GM12891 (cell line): ENCODE data around the gene PKNOX2.

Experiments
- DNase-seq: peaks from one replicate; pipeline ENCODE4 v3.0.0; 2011; ENCODE audit warnings: low spot score; ENCODE audit not compliant: insufficient read length
- FAIRE-seq: peaks from 2 replicates; lab custom pipeline; 2011; peaks lifted over from hg19 to GRCh38; lab: Jason Lieb, UNC
- PAX5 ChIP-seq: IDR thresholded peaks from 2 replicates; pipeline ENCODE4 v1.6.1; 2011; ENCODE audit warnings: low read length, moderate library complexity, mild to moderate bottlenecking; ENCODE audit not compliant: insufficient read depth, severe bottlenecking
- POLR2A ChIP-seq: IDR thresholded peaks from 2 replicates; pipeline ENCODE4 v1.6.1; 2011; ENCODE audit warnings: low read depth, low read length, control low read depth
- POLR2AphosphoS5 ChIP-seq: IDR thresholded peaks from 2 replicates; pipeline ENCODE4 v1.6.1; 2011; ENCODE audit warnings: low read depth, low read length, control low read depth
- POU2F2 ChIP-seq: IDR thresholded peaks from 2 replicates; pipeline ENCODE4 v1.6.1; 2011; ENCODE audit warnings: low read depth, mild to moderate bottlenecking, control low read depth, low read length, moderate library complexity
- SPI1 ChIP-seq: IDR thresholded peaks from 2 replicates; pipeline ENCODE4 v1.6.1; 2011; ENCODE audit warnings: low read depth, low read length, control low read depth
- TAF1 ChIP-seq: IDR thresholded peaks from 2 replicates; pipeline ENCODE4 v1.6.1; 2011; ENCODE audit warnings: low read depth, low read length, control low read depth

PKNOX2 gene

GRCh38 chr11:125407046-125407445 is 242.5 kb downstream of the PKNOX2 start:
- DNase-seq, result no peak
- no peak for TF ChIP-seq POLR2AphosphoS5
- TF ChIP-seq PAX5, result no peak
- no peak for FAIRE-seq

- FAIRE-seq, result no peak
- no peak for TF ChIP-seq POU2F2
- TF ChIP-seq POLR2A, result no peak
- no peak for TF ChIP-seq POLR2AphosphoS5
- TF ChIP-seq PAX5, result no peak
- DNase-seq, result no peak
Observed at GRCh38 chr11:125408311-125408711, 243.8 kb downstream of the PKNOX2 start.

GRCh38 chr11:125410091-125410490 is 245.5 kb downstream of the PKNOX2 start:
- TF ChIP-seq POLR2A (no peak), PAX5 (no peak), TAF1 (no peak), POLR2AphosphoS5 (no peak), SPI1 (no peak), POU2F2 (no peak)
- FAIRE-seq, result no peak
- no peak for DNase-seq

- DNase-seq (no peak), FAIRE-seq (no peak)
- no peak for TF ChIP-seq PAX5
- no peak for TF ChIP-seq POLR2AphosphoS5
- no peak for TF ChIP-seq SPI1
- TF ChIP-seq POLR2A, result no peak
- TF ChIP-seq POU2F2, result no peak
- TF ChIP-seq TAF1, result no peak
Observed at GRCh38 chr11:125412177-125412496, 247.6 kb downstream of the PKNOX2 start.

GRCh38 chr11:125412509-125412908 is 248.0 kb downstream of the PKNOX2 start:
- no peak for FAIRE-seq

GRCh38 chr11:125413226-125413625 is 248.7 kb downstream of the PKNOX2 start:
- FAIRE-seq (no peak), DNase-seq (no peak)
- TF ChIP-seq POU2F2, result no peak
- no peak for TF ChIP-seq POLR2AphosphoS5
- TF ChIP-seq TAF1, result no peak
- TF ChIP-seq PAX5, result no peak
- no peak for TF ChIP-seq POLR2A
- TF ChIP-seq SPI1, result no peak

More at GRCh38 chr11:125412509-125412908, 248.0 kb downstream of the PKNOX2 start:
- TF ChIP-seq POU2F2 (no peak), POLR2AphosphoS5 (no peak), TAF1 (no peak)
- DNase-seq, result no peak

- DNase-seq (no peak), FAIRE-seq (no peak)
- no peak for TF ChIP-seq PAX5
- no peak for TF ChIP-seq POLR2AphosphoS5
- no peak for TF ChIP-seq SPI1
- no peak for TF ChIP-seq TAF1
- TF ChIP-seq POU2F2, result no peak
- TF ChIP-seq POLR2A, result no peak
Observed at GRCh38 chr11:125414121-125414520, 249.6 kb downstream of the PKNOX2 start.

- DNase-seq (no peak), FAIRE-seq (no peak)
- TF ChIP-seq TAF1, result no peak
- TF ChIP-seq PAX5, result no peak
- TF ChIP-seq POLR2A, result no peak
- no peak for TF ChIP-seq POLR2AphosphoS5
- TF ChIP-seq SPI1, result no peak
- TF ChIP-seq POU2F2, result no peak
Observed at GRCh38 chr11:125416981-125417935, 252.7 kb downstream of the PKNOX2 start.

- no peak for TF ChIP-seq POLR2AphosphoS5
- TF ChIP-seq POU2F2, result no peak
- TF ChIP-seq POLR2A, result no peak
- no peak for TF ChIP-seq PAX5
- TF ChIP-seq TAF1, result no peak
- no peak for TF ChIP-seq SPI1
- DNase-seq (no peak), FAIRE-seq (no peak)
Observed at GRCh38 chr11:125418396-125418795, 253.8 kb downstream of the PKNOX2 start.

GRCh38 chr11:125422681-125423080 is 258.1 kb downstream of the PKNOX2 start:
- DNase-seq, result no peak
- FAIRE-seq, result no peak
- no peak for TF ChIP-seq PAX5
